ENCODE measurements around the gene MAEL.

DNA sequence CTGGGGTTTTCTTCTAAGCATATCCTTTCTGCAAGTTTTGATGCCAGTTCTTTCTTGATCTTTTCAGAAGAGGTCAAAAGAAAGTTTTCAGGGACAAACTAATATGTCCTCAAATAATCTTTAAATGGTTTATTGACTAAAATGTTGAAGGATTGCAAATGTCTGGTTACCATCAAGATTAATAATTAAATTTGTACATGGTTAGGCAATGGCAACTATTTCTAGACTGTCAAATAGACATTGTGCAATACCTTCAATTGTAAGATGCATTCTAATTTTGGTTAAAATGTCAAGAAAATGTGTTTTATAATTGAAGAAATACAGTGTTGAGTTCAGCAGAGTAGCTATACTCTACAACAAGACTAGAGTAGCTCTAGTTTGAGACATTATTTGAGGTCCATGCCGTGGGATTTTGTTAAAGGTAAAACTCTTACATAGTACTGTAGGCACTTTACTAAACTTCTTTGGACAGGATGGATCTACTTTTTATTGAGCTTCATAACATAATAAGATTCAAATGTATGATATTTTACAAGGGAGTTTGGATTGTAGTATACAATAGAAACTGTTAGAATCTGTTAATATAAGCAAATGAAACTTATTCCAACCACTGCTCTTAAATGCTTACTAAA, 22.6 kb downstream of the MAEL start:
- TF ChIP-seq CTCF (IDR thresholded peaks at IDR 0.05) = no peak
- TF ChIP-seq EZH2 (IDR thresholded peaks at IDR 0.05; ENCODE audit: borderline replicate concordance, insufficient read depth, low read depth, low read length, poor library complexity, severe bottlenecking) = no peak

Data from B cell (primary cell).